ENCODE measurements around the gene MCC. TPM values are rescaled to one million over a fixed set of nuclear protein-coding genes. Genes with fewer than 3 reads are reported as not detected.

MCC gene
- total RNA-seq, 2 donors from 2014 or later, result 164 to 187 TPM

GRCh38 chr5:113214606-113215323 lies 273.5 kb downstream of the MCC start:
- peaks cover 2% of the 10 kb centered on the region for H3K36me3 ChIP-seq (ENCODE audit: control insufficient read depth, insufficient read depth, low read length)
- H3K9me3 ChIP-seq (ENCODE audit: control insufficient read depth, low read length), result no peaks in the 10 kb centered on the region
- H3K4me3 ChIP-seq (ENCODE audit: low read length), result no peak overlapping the region
- no peak overlapping the region for H3K27ac ChIP-seq (ENCODE audit: low read depth, low read length)
- H3K9me3 Mint-ChIP-seq, result peaks cover 1% of the 10 kb centered on the region
- peaks cover 38% of the 10 kb centered on the region for H3K4me1 Mint-ChIP-seq
- no peaks in the 10 kb centered on the region for H3K27me3 ChIP-seq (ENCODE audit: control insufficient read depth, insufficient read depth, low read length, poor library complexity, severe bottlenecking)
- no peaks in the 10 kb centered on the region for H3K27me3 Mint-ChIP-seq (ENCODE audit: insufficient read depth)
- peaks cover 2% of the 10 kb centered on the region for H3K36me3 Mint-ChIP-seq (ENCODE audit: low read depth)
- H3K4me3 Mint-ChIP-seq, result no peak overlapping the region
- peaks cover 32% of the 10 kb centered on the region for H3K4me1 ChIP-seq (ENCODE audit: control insufficient read depth, insufficient read depth, low read length)
- TF ChIP-seq CTCF (conservative IDR thresholded peaks at IDR 0.05), result no peak
- no peak overlapping the region for H3K9ac ChIP-seq (ENCODE audit: extremely low read depth, low read length, poor library complexity, severe bottlenecking)
- peak; percentile 45 for DNase-seq
- WGBS, 2 experiments (ENCODE audit: insufficient coverage in 1 of 2, insufficient read length in 1 of 2), result 89 to 90% methylated on average over 1 of the region's 1 CpG
- no peak overlapping the region for H3K27ac Mint-ChIP-seq

- TF ChIP-seq CTCF (conservative IDR thresholded peaks at IDR 0.05), result no peak
- H3K4me3 ChIP-seq (ENCODE audit: low read length), result no peak overlapping the region
- peak overlapping the region; percentile 62 for H3K27ac ChIP-seq (ENCODE audit: low read depth, low read length)
- H3K9me3 ChIP-seq (ENCODE audit: control insufficient read depth, low read length), result no peaks in the 10 kb centered on the region
- peaks cover 27% of the 10 kb centered on the region for H3K4me1 ChIP-seq (ENCODE audit: control insufficient read depth, insufficient read depth, low read length)
- H3K27ac Mint-ChIP-seq, result no peak overlapping the region
- no peaks in the 10 kb centered on the region for H3K36me3 Mint-ChIP-seq (ENCODE audit: low read depth)
- H3K27me3 ChIP-seq (ENCODE audit: control insufficient read depth, insufficient read depth, low read length, poor library complexity, severe bottlenecking), result no peaks in the 10 kb centered on the region
- H3K36me3 ChIP-seq (ENCODE audit: control insufficient read depth, insufficient read depth, low read length), result peaks cover 9% of the 10 kb centered on the region
- H3K9ac ChIP-seq (ENCODE audit: extremely low read depth, low read length, poor library complexity, severe bottlenecking), result no peak overlapping the region
- no peak overlapping the region for H3K4me3 Mint-ChIP-seq
- 60 to 71% methylated on average over 8 to 14 of the region's 14 CpGs for WGBS, 2 experiments (ENCODE audit: insufficient coverage in 1 of 2, insufficient read length in 1 of 2)
- peak; percentile 47 for DNase-seq
- peaks cover 37% of the 10 kb centered on the region for H3K4me1 Mint-ChIP-seq
- no peaks in the 10 kb centered on the region for H3K27me3 Mint-ChIP-seq (ENCODE audit: insufficient read depth)
- H3K9me3 Mint-ChIP-seq, result no peaks in the 10 kb centered on the region
These were observed 274.5 kb downstream of the MCC start for GRCh38 chr5:113213551-113214425.

GRCh38 chr5:113212244-113212920 lies 275.9 kb downstream of the MCC start:
- 68 to 77% methylated on average over 4 to 5 of the region's 5 CpGs for WGBS, 2 experiments (ENCODE audit: insufficient coverage in 1 of 2, insufficient read length in 1 of 2)

More at GRCh38 chr5:113212244-113212920, 275.9 kb downstream of the MCC start:
- Mint-ChIP-seq H3K36me3 (ENCODE audit: low read depth) (no peaks in the 10 kb centered on the region), H3K4me1 (peaks cover 37% of the 10 kb centered on the region), H3K4me3 (no peak overlapping the region), H3K27me3 (ENCODE audit: insufficient read depth) (no peaks in the 10 kb centered on the region), H3K9me3 (no peaks in the 10 kb centered on the region), H3K27ac (no peak overlapping the region)
- H3K9me3 ChIP-seq (ENCODE audit: control insufficient read depth, low read length), result no peaks in the 10 kb centered on the region
- peaks cover 9% of the 10 kb centered on the region for H3K36me3 ChIP-seq (ENCODE audit: control insufficient read depth, insufficient read depth, low read length)
- peaks cover 32% of the 10 kb centered on the region for H3K4me1 ChIP-seq (ENCODE audit: control insufficient read depth, insufficient read depth, low read length)
- no peak overlapping the region for H3K27ac ChIP-seq (ENCODE audit: low read depth, low read length)
- TF ChIP-seq CTCF (conservative IDR thresholded peaks at IDR 0.05), result no peak
- H3K27me3 ChIP-seq (ENCODE audit: control insufficient read depth, insufficient read depth, low read length, poor library complexity, severe bottlenecking), result no peaks in the 10 kb centered on the region
- H3K4me3 ChIP-seq (ENCODE audit: low read length), result no peak overlapping the region
- DNase-seq, result peak; percentile 41
- no peak overlapping the region for H3K9ac ChIP-seq (ENCODE audit: extremely low read depth, low read length, poor library complexity, severe bottlenecking)
